Endodermal cell (in vitro differentiated cells): Measurements from ENCODE around the gene MAP7. TPM values are rescaled to one million over a fixed set of nuclear protein-coding genes. Genes with fewer than 3 reads are reported as not detected.

Experiments
- DNase-seq: peaks from one replicate; pipeline ENCODE4 v3.0.0-alpha.2; 2017
- H3K27ac ChIP-seq: 2 replicates; pipeline ENCODE4 v1.5.1; 2013; ENCODE audit warnings: mild to moderate bottlenecking, low read depth, low read length, moderate library complexity
- H3K27me3 ChIP-seq: 2 replicates; pipeline ENCODE4 v1.6.1; 2013; ENCODE audit warnings: mild to moderate bottlenecking, low read length, moderate library complexity; ENCODE audit not compliant: insufficient read depth, control insufficient read depth, poor library complexity, severe bottlenecking
- H3K36me3 ChIP-seq: 2 replicates; pipeline ENCODE4 v1.7.0; 2013; ENCODE audit warnings: mild to moderate bottlenecking, low read length, moderate library complexity; ENCODE audit not compliant: control insufficient read depth, insufficient read depth
- H3K4me1 ChIP-seq: one replicate; pipeline ENCODE4 v1.7.0; 2013; ENCODE audit warnings: low read length; ENCODE audit not compliant: control insufficient read depth, insufficient read depth
- H3K4me3 ChIP-seq: 2 replicates; pipeline ENCODE4 v1.5.1; 2013; ENCODE audit warnings: mild to moderate bottlenecking, low read length, moderate library complexity
- H3K9ac ChIP-seq: 2 replicates; pipeline ENCODE4 v1.6.1; 2013; ENCODE audit warnings: mild to moderate bottlenecking, low read length, moderate library complexity; ENCODE audit not compliant: poor library complexity, severe bottlenecking; ENCODE audit errors: extremely low read depth
- H3K9me3 ChIP-seq: 2 replicates; pipeline ENCODE4 v1.6.1; 2013; ENCODE audit warnings: mild to moderate bottlenecking, low read length, moderate library complexity; ENCODE audit not compliant: control insufficient read depth
- H3K27ac Mint-ChIP-seq: 2 replicates; pipeline ENCODE4 v1.8.0; 2020; ENCODE audit warnings: mixed read lengths
- H3K27me3 Mint-ChIP-seq: 2 replicates; pipeline ENCODE4 v1.8.0; 2021; ENCODE audit warnings: mild to moderate bottlenecking, mixed read lengths; ENCODE audit not compliant: insufficient read depth
- H3K36me3 Mint-ChIP-seq: 2 replicates; pipeline ENCODE4 v1.8.0; 2020; ENCODE audit warnings: low read depth, mixed read lengths
- H3K4me1 Mint-ChIP-seq: 2 replicates; pipeline ENCODE4 v1.8.0; 2020; ENCODE audit warnings: mixed read lengths
- H3K4me3 Mint-ChIP-seq: 2 replicates; pipeline ENCODE4 v1.8.0; 2020; ENCODE audit warnings: mild to moderate bottlenecking, moderate library complexity, mixed read lengths
- H3K9me3 Mint-ChIP-seq: 2 replicates; pipeline ENCODE4 v1.8.0; 2020; ENCODE audit warnings: mild to moderate bottlenecking, mixed read lengths
- CTCF ChIP-seq: fragments of 200-600 bp; sonication (generic); conservative IDR thresholded peaks from 2 replicates; pipeline ENCODE4 v1.5.0; 2021; ENCODE audit warnings: antibody characterized with exemption, mild to moderate bottlenecking
- WGBS, 2 experiments: methylation state at CpG; one replicate each; pipeline versions ENCODE4 v1.1.5 to v1.1.7; 2013; ENCODE audit warnings: missing lambda C conversion rate in 2 of 2, mixed read lengths in 1 of 2; ENCODE audit not compliant: insufficient coverage in 1 of 2, insufficient read length in 1 of 2; 5-methylcytosine and 5-hydroxymethylcytosine counted together
- total RNA-seq, 2 donors: library from RNA; stranded (reverse); fragmentation: NEBNext Ultra II Directional in 1 of 2; extraction: Animal tissue kit (Norgen Biotek cat#: 25700) in 1 of 2; gene quantifications; 2 replicates in 1 of 2; 3 replicates in 1 of 2; pipeline ENCODE4 v1.2.1, GENCODE V29; 2021

The MAP7 gene
- total RNA-seq, 2 donors from 2014 or later: 42.4 to 48.7 TPM

- no peak overlapping the region for H3K27ac Mint-ChIP-seq
- no peaks in the 10 kb centered on the region for H3K4me1 Mint-ChIP-seq
- H3K9me3 ChIP-seq: no peaks in the 10 kb centered on the region
- no peak for TF ChIP-seq CTCF
- no peak overlapping the region for H3K9ac ChIP-seq
- H3K36me3 Mint-ChIP-seq: no peaks in the 10 kb centered on the region
- no peaks in the 10 kb centered on the region for H3K9me3 Mint-ChIP-seq
- H3K27ac ChIP-seq: no peak overlapping the region
- no peak overlapping the region for H3K4me3 ChIP-seq
- no peak overlapping the region for H3K4me3 Mint-ChIP-seq
- H3K36me3 ChIP-seq: no peaks in the 10 kb centered on the region
- no peaks in the 10 kb centered on the region for H3K27me3 Mint-ChIP-seq
- no peaks in the 10 kb centered on the region for H3K4me1 ChIP-seq
- H3K27me3 ChIP-seq: no peaks in the 10 kb centered on the region
- DNase-seq: no peak
Measured at GRCh38 chr6:136307351-136307750, 242.9 kb downstream of the MAP7 start.

- Histone ChIP-seq H3K27me3 (no peaks in the 10 kb centered on the region), H3K9ac (no peak overlapping the region), H3K4me1 (no peaks in the 10 kb centered on the region), H3K27ac (no peak overlapping the region), H3K9me3 (no peaks in the 10 kb centered on the region), H3K4me3 (no peak overlapping the region), H3K36me3 (no peaks in the 10 kb centered on the region)
- no peaks in the 10 kb centered on the region for H3K36me3 Mint-ChIP-seq
- no peak overlapping the region for H3K27ac Mint-ChIP-seq
- H3K4me1 Mint-ChIP-seq: no peaks in the 10 kb centered on the region
- no peak for DNase-seq
- H3K9me3 Mint-ChIP-seq: no peaks in the 10 kb centered on the region
- no peaks in the 10 kb centered on the region for H3K27me3 Mint-ChIP-seq
- WGBS, 2 experiments: 92 to 100% methylated on average over 1 of the region's 1 CpG
- H3K4me3 Mint-ChIP-seq: no peak overlapping the region
- no peak for TF ChIP-seq CTCF
Measured at GRCh38 chr6:136306466-136306865, 243.8 kb downstream of the MAP7 start.

GRCh38 chr6:136304410-136304809, 245.8 kb downstream of the MAP7 start:
- Mint-ChIP-seq H3K27me3 (no peaks in the 10 kb centered on the region), H3K27ac (no peak overlapping the region), H3K4me3 (no peak overlapping the region), H3K36me3 (no peaks in the 10 kb centered on the region), H3K9me3 (no peaks in the 10 kb centered on the region), H3K4me1 (no peaks in the 10 kb centered on the region)
- no peak overlapping the region for H3K9ac ChIP-seq
- H3K9me3 ChIP-seq: no peaks in the 10 kb centered on the region
- H3K36me3 ChIP-seq: no peaks in the 10 kb centered on the region
- DNase-seq: no peak
- H3K27ac ChIP-seq: no peak overlapping the region
- H3K4me3 ChIP-seq: no peak overlapping the region
- TF ChIP-seq CTCF: no peak
- 88 to 94% methylated on average over 2 to 4 of the region's 4 CpGs for WGBS, 2 experiments
- no peaks in the 10 kb centered on the region for H3K27me3 ChIP-seq
- H3K4me1 ChIP-seq: no peaks in the 10 kb centered on the region
